Erythroblast (primary cell): ENCODE data around the gene ISX.

Source experiments
- GATA1 ChIP-seq: IDR thresholded peaks from 2 replicates; pipeline ENCODE4 v1.6.1; 2011; ENCODE audit warnings: low read depth, mild to moderate bottlenecking, control low read depth, low read length, moderate library complexity
- POLR2A ChIP-seq: IDR thresholded peaks from 2 replicates; pipeline ENCODE4 v1.6.1; 2011; ENCODE audit warnings: mild to moderate bottlenecking, low read length

DNA sequence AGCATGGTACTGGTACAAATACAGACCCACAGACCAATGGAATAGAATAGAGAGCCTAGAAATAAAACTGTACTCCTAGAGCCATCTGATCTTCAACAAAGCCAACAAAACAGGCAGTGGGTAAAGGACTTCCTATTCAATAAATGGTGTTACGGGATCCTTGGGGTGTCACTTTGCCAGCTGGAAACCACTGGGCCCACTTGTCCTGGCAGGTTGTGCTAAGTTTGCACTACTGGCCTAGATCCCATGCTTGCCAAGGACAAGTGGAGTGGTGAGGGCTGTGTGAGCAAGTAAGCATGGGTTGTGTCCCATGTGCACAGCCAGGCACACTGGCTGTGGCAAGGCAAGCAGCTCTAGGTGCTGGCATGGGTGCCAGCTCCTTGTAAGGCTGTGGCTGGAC is 8.8 kb upstream of the ISX start:
- no peak for TF ChIP-seq POLR2A
- TF ChIP-seq GATA1: no peak
